ENCODE measurements around the gene KLHL25.

- TF ChIP-seq EZH2 (IDR thresholded peaks at IDR 0.05; ENCODE audit: borderline replicate concordance, low read depth, low read length, severe bottlenecking) (no peak), CTCF (IDR thresholded peaks at IDR 0.05; ENCODE audit: borderline replicate concordance, extremely low read depth, low read length, poor library complexity, severe bottlenecking) (no peak)
Measured at GRCh38 chr15:85795337-85796305, 896 bp upstream of the KLHL25 start.
